KOPT-K1 (cell line): ENCODE results near the gene RHBDD2.
"Not testable (repeated sequence)": the region's sequence is repeated elsewhere in the genome, so short reads cannot be mapped to it uniquely, and the experiment has no call there.

ENCODE experiments used
- H3K27ac ChIP-seq: fragments of 200-600 bp; sonication (generic); 2 replicates; pipeline ENCODE4 v1.5.1; 2016; ENCODE audit warnings: antibody characterized with exemption, mild to moderate bottlenecking, low read depth, low read length; ENCODE audit not compliant: poor library complexity, severe bottlenecking
- H3K36me3 ChIP-seq: fragments of 200-600 bp; sonication (generic); 2 replicates; pipeline ENCODE4 v1.5.1; 2017; ENCODE audit warnings: antibody characterized with exemption, mild to moderate bottlenecking, low read length, moderate library complexity; ENCODE audit not compliant: insufficient read depth
- H3K9me3 ChIP-seq: fragments of 200-600 bp; sonication (generic); 2 replicates; pipeline ENCODE4 v1.5.1; 2017; ENCODE audit warnings: antibody characterized with exemption, low read length, mild to moderate bottlenecking; ENCODE audit not compliant: insufficient read depth, poor library complexity, severe bottlenecking

The RHBDD2 gene

GRCh38 chr7:75878769-75879611 is at the start of gene RHBDD2:
RHBDD2 (plus strand) TSS chr7:75879034; CDS start chr7:75879083, 49 bp downstream.
- H3K27ac ChIP-seq = peak within 1 kb of the TSS; percentile 68
- no peaks in the 10 kb centered on the region for H3K9me3 ChIP-seq
- H3K36me3 ChIP-seq = peaks cover 35% of the 10 kb centered on the region

- not testable (repeated sequence) for H3K36me3 ChIP-seq, H3K9me3 ChIP-seq, H3K27ac ChIP-seq
These were observed 49.2 kb upstream of the RHBDD2 start for GRCh38 chr7:75829656-75830055.

DNA sequence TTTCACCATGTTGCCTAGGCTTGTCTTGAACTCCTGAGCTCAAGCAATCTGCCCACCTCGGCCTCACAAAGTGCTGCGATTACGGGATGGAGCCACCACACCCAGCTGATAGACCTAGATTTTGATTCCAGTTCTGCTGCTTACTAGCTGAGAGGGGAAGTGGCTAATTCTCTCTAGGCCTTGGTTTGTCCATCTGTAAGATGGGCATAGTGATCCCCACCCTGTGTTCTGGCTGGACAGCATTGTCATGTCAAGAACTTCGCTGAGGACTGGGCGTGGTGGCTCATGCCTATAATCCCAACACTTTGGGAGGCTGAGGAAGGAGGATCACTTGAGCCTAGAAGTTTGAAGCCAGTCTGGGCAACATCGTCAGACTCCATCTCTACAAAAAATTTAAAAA is 47.9 kb upstream of the RHBDD2 start:
- Histone ChIP-seq H3K9me3 (no peaks in the 10 kb centered on the region), H3K36me3 (no peaks in the 10 kb centered on the region), H3K27ac (no peak overlapping the region)

DNA sequence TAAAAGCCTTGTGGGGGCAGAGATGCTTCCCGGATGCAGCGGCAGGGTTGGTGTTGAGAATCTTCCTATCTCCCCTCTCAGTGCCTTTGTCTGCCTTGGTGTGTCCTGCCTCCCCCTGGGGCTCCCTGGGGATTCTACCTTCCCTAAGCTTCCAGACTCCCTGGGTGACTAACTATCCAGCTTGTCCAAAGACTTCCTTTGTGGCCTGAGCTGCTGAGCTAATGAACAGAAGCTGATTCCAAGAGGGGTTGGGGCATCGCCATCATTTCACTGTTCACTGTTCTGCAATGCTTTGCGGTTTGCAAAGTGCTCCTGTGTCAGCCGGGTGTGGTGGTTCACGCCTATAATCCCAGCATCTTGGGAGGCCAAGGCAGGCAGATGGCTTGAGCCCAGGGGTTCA is 45.2 kb upstream of the RHBDD2 start:
- not testable (repeated sequence) for H3K9me3 ChIP-seq, H3K27ac ChIP-seq, H3K36me3 ChIP-seq

- H3K9me3 ChIP-seq = no peaks in the 10 kb centered on the region
- no peaks in the 10 kb centered on the region for H3K36me3 ChIP-seq
- H3K27ac ChIP-seq = no peak overlapping the region
These were observed 43.0 kb upstream of the RHBDD2 start for GRCh38 chr7:75835688-75836285.

DNA sequence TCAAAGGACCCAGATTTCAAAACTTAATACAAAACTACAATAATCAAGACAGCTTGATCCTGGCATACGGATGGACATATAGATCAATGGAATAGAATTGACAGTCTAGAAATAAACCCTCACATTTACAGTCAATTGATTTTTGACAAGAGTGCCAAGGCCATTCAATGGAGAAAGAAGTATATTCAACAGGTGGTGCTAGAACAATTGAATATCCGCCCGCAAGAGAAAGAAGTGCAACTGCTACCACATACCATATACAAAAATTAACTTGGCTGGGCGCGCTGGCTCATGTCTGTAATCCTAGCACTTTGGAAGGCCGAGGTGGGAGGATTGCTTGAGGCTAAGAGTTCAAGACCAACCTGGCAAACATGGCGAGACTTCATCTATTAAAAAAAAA is 42.0 kb upstream of the RHBDD2 start:
- Histone ChIP-seq H3K36me3 (no peaks in the 10 kb centered on the region), H3K27ac (no peak overlapping the region), H3K9me3 (no peaks in the 10 kb centered on the region)

DNA sequence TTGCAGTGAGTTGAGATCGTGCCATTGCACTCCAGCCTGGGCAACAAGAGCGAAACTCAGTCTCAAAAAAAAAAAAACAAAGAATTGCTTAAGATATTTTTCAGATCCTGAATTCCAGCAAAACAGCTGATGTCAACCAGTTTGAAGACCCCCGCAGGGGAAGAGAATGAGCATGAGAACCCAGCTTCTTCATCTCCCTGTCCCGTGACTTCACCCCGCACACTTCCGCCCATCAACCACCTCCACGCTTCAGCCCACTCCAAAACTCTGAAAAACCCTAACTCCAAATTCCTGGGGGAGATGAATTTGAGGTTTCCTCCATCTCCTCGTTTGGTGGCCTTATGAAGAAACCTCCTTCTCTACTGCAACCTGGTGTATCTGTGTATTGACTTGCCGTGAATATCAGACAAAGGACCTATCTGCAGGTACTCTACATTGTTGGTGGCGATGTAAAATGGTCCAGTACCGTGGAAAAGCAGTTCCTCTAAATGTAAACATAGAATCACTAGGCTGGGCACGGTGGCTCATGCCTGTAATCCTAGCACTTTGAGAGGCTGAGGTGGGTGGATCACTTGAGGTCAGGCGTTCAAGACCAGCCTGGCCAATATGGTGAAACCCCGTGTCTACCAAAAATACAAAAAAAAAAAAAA is 40.4 kb upstream of the RHBDD2 start:
- not testable (repeated sequence) for H3K27ac ChIP-seq, H3K36me3 ChIP-seq, H3K9me3 ChIP-seq

- Histone ChIP-seq H3K36me3 (no peaks in the 10 kb centered on the region), H3K9me3 (no peaks in the 10 kb centered on the region), H3K27ac (no peak overlapping the region)
These were observed 38.8 kb upstream of the RHBDD2 start for GRCh38 chr7:75840029-75840428.

DNA sequence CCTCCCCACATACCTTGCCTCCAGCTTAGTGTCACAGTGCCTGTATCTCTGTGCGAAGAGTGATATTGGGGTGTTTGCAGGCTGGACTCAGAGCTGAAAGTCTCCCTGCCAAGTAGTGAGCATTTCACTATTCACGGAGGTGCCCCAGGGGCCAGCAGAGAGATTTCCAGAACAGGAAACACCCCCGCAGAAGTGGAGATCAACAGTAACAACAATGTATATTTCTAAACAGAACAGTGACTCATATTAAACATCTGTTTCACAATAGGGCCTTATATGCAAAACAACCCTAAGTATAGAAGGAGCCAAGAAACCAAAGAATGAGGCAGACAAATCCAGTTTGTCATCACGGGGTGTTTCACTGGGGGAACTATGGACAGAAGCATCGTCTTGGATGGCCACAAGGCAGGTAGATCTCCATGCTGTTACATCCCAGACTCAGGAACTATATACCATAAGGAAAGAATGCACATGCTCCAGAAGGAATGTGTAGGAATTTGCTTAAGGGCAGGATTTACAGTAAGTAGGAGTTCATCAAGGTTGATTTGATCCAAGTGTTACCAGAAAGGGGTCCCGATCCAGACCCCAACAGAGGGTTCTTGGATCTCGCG is 35.9 kb upstream of the RHBDD2 start:
- Histone ChIP-seq H3K9me3 (no peaks in the 10 kb centered on the region), H3K27ac (no peak overlapping the region), H3K36me3 (no peaks in the 10 kb centered on the region)

GRCh38 chr7:75843613-75844116 is 35.2 kb upstream of the RHBDD2 start:
- Histone ChIP-seq H3K9me3 (no peaks in the 10 kb centered on the region), H3K27ac (no peak overlapping the region), H3K36me3 (no peaks in the 10 kb centered on the region)

DNA sequence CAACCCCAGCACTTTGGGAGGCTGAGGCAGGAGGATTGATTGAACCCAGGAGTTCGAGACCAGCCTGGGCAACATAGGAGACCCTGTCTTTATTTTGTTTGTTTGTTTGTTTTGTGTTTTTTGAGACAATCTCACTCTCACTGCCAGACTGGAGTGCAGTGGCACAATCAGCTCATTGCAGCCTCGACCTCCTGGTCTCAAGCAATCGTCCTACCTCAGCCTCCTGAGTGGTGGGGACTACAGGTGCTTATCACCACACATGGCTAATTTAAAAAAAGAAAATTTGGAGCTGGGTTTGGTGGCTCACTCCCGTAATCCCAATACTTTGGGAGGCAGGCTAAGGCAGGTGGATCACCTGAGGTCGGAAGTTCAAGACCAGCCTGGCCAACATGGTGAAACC is 34.7 kb upstream of the RHBDD2 start:
- H3K9me3 ChIP-seq = no peaks in the 10 kb centered on the region
- no peak overlapping the region for H3K27ac ChIP-seq
- H3K36me3 ChIP-seq = no peaks in the 10 kb centered on the region

DNA sequence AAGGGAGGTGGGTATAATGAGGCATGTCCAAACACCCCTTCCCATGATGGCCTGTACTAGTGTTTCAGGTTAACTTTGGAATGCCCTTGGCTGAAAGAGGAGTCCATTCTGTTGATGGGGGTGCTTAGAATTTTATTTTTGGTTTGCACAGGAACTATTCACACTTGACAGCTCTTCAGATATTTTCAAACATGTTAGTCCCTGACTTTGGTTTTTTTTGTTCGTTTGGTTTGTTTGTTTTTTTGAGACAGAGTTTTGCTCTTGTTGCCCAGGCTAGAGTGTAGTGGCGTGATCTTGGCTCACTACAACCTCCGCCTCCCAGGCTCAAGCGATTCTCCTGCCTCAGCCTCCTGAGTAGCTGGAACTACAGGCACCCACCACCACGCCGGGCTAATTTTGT is 33.7 kb upstream of the RHBDD2 start:
- not testable (repeated sequence) for H3K27ac ChIP-seq, H3K36me3 ChIP-seq, H3K9me3 ChIP-seq

GRCh38 chr7:75847707-75848106 is 31.1 kb upstream of the RHBDD2 start:
- H3K9me3 ChIP-seq = no peaks in the 10 kb centered on the region
- H3K36me3 ChIP-seq = no peaks in the 10 kb centered on the region
- H3K27ac ChIP-seq = no peak overlapping the region

DNA sequence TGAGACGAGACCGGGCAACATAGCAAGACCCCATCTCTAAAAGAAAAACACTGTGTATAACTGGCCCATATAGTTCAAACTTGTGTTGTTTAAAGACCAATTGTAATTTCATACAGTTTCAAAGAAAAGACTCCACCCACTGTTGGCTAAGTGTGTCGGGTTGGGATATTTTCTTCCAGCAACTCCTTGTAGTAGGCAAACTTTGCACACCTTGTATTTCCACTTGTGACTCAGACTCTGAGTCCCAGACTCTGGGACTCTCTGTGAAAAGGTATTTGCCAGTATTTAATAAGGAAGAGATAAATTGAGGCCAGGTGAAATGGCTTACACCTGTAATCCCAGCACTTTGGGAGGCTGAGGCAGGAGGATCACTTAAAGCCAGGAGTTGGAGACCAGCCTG is 29.3 kb upstream of the RHBDD2 start:
- no peaks in the 10 kb centered on the region for H3K9me3 ChIP-seq
- H3K27ac ChIP-seq = no peak overlapping the region
- no peaks in the 10 kb centered on the region for H3K36me3 ChIP-seq

DNA sequence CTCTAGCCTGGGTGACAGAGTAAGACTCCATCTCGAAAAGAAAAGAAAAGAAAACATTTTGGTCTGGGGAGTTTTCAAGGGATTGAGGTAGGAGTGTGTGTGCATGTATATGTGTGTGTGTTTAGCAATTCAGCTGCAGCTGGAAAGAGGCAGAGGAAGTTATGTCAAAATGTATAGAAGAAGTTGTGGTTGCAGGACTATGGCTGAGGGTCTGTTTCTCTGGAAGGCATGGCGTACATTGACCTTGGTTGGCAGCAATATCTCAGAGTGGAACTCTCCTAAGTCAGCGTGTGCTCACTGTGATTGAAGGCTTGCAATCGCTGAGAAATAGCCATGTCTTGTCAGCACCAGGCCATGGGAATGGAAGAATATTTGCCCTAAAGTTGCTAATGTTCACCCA is 28.6 kb upstream of the RHBDD2 start:
- Histone ChIP-seq H3K36me3 (no peaks in the 10 kb centered on the region), H3K9me3 (no peaks in the 10 kb centered on the region), H3K27ac (no peak overlapping the region)
